HG02885 (cell line): ENCODE results near the gene NOTCH3.
A peak's percentile ranks its signal among the peaks of the same experiment; 100 is the strongest.

Experiments used
- ATAC-seq: cut with Tn5 transposase; IDR thresholded peaks from one replicate; pipeline ENCODE4 v1.9.1; 2021; ENCODE audit warnings: mild to moderate bottlenecking; ENCODE audit not compliant: unreplicated experiment, poor library complexity

Gene NOTCH3

GRCh38 chr19:15237759-15238638 lies 37.2 kb upstream of the NOTCH3 start:
- no peak for ATAC-seq

DNA sequence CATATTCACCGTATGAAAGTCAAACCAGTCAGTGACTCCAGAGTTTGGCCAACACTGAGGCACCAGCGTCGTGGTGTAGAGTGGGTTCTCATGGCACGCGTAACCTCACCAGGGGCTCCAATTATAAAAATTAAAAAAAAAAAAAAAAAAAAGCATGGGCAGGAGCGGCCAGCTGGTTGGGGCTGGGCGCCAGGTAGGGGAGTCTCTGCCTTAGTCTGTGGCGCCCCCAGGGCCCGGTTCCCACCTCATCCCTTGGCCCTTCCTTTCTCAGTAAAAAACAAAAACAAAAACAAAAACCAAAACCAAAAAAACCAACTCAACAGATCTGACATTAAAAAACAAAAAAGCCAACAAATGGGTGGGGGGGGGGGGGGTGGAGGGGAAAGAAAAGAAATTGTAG lies 36.1 kb upstream of the NOTCH3 start:
- no peak for ATAC-seq

GRCh38 chr19:15235781-15236180 lies 35.0 kb upstream of the NOTCH3 start:
- no peak for ATAC-seq

DNA sequence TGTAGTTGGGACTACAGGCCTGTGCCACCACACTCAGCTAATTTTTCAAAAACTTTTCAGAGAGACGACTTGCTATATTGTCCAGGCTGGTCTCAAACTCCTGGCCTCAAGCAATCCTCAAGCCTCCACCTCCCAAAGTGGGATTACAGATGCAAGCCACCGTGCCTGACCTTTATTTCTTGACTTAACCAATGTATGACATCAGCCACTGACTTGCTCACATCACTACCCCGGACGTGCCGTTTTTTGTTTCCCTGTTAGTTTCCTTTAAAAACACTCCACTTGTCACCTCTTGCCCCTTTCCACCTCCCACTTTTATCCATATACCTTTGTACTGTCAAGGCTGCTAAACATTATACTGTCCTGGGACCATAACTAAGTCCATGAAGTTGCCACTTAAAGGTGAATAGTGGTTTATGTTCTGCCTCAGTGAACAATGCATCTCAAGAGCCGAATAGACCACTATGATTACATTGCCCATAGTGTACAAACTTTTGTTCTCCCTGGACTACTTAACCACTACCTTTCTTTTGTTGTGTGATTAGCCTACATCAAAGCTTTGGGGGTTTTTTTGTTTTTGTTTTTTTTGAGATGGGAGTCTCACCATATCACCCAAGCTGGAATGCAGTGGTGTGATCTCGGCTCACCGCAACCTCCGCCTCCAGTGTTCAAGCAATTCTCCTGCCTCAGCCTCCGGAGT lies 33.8 kb upstream of the NOTCH3 start:
- no peak for ATAC-seq

DNA sequence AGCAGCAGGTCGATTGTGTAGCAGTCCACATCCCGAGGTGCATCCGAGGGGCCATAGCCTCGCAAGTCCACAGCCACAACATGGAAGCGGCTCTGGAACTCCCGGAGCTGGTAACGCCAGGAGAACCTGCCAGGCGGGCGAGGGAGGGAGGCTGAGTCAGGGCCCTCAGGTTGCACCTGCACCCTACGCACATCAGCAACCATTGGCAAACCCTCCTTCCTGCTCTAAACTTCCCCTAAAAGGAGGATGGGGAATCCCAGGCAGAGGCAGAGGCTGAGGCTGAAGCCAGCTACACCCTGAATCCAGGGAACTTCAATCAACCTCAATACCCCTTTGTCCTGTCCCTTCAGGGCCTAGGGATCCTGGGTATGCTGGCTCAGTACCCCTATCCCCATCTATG lies 30.5 kb upstream of the NOTCH3 start:
- no peak for ATAC-seq

DNA sequence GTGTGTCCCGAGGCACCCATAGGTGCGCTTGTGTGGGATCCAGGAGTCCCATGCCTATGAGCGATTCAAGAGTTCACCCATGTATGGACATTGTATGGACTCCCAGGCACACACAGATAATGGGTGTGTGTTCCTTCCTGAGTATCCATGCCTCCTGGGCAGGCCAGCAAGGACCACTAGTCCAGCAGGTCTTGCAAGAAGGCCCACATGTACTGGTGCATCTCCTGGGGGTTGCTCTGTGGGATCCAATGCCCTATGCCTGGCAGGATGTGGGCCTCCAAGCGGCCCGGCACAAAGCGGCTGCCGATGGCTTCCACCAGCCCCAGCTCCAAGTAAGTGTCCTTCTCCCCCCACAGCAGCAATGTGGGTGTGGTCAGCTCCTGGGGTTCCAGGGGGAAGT lies 26.5 kb upstream of the NOTCH3 start:
- no peak for ATAC-seq

- ATAC-seq, result no peak
Observed at GRCh38 chr19:15225760-15226159, 25.0 kb upstream of the NOTCH3 start.

GRCh38 chr19:15223649-15224361 lies 23.0 kb upstream of the NOTCH3 start:
- ATAC-seq, result no peak

DNA sequence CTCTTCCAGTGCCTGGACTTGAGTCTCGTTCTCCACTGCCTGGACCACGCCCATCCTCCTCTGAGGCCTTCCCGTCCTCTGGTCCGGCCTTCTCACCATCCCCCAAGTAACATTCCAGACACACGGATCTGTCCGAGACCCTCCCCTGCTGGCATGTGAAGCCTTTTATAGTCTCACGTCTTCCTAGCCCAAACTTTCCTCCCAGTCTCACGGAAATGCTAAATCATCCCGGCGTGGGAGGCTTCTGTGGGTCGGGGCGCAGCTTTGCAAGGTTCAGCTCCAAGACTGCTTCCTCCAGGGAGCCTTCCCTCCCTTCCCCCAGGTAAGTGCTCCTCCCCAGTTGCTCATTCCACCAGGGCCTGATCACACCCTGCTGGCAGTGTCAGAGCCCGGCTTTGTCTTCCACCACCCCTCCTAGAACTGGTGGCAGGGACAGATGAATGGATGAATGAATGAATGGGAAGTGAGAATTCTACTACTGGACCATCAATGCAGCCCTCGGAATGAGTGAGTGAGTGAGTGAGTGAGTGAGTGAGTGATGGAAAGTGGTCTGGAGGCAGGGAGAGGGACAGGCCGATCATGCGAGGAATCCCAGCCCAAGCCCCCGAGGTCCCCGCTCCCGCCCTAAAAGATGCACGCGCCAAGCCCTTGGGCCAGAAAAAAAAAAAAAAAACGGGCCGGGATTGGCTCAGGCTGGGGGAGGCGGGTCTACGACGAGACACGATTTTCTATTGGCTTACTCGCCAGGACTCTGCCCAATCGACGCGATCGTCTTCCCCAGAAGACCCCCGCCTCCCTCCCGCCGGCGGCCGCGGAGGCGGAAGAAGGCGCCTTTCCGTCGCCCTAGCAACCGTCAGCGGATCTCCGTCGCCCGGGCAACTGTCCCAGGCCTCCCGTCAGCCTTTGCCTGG lies 22.2 kb upstream of the NOTCH3 start:
- peak; percentile 73 for ATAC-seq

DNA sequence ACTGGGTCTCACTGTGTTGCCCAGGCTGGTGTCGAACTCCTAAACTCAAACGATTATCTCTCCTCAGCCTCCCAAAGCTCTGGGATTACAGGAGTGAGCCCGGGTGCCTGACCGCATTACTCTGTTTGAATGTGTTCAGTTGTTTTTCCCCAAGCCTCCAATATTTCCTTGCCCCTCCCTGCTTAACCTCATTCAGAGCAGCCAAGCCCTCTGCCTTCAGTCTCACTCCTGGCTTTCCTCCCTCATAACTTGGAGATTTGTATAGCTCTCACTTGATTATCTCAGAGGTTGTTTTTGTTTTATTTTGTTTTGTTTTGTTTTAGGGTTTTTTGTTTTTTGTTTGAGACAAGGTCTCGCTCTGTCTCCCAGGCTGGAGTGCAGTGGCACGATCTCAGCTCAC lies 20.0 kb upstream of the NOTCH3 start:
- ATAC-seq, result no peak

DNA sequence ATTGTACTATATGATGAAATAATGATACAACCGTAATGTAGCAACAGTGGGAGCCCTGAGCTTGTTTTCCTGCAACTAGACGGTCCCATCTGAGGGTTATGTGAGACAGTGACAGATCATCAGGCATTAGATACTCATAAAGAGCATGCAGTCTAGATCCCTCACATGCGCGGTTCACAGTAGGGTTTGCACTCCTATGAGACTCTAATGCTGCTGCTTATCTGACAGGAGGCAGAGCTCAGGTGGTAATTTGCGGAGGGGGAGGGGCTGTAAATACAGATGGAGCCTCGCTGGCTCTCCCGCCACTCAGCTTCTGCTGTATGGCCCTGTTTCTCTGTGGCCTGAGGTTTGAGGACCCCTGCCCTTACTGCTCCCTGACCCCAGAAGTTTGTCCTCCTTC lies 17.7 kb upstream of the NOTCH3 start:
- ATAC-seq, result no peak

DNA sequence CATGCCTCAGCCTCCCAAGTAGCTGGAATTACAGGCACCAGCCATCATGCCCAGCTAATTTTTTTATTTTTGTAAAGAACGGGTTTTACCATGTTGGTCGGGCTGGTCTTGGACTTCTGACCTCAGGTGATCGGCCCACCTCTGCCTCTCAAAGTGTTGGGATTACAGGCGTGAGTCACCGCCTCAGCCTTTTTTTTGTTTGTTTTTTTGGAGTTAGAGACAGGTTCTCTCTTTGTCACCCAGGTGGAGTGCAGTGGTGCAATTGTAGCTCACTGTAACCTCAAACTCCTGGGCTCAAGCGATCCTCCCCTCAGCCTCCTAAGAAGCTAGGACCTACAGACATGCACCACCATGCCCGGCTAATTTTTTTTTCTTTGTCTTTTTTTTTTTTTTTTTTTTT lies 15.6 kb upstream of the NOTCH3 start:
- ATAC-seq, result no peak

GRCh38 chr19:15213715-15214381 lies 13.1 kb upstream of the NOTCH3 start:
- ATAC-seq, result no peak

DNA sequence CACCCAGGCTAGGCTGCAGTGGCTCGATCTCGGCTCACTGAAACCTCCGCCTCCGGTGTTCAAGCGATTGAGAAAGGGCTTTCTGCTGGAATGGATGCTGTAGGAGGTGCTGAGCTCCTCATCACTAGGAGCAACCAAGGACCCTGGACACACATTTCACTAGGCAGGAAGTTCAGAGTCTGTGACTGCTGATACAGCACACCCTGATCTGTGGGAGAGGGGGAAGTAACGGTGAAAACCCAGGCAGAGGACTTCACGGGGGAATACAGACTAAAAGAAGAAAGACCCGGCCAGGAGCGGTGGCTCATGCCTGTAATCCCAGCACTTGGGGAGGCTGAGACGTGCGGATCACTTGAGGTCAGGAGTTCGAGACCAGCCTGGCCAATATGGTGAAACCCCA lies 11.9 kb upstream of the NOTCH3 start:
- ATAC-seq, result no peak

DNA sequence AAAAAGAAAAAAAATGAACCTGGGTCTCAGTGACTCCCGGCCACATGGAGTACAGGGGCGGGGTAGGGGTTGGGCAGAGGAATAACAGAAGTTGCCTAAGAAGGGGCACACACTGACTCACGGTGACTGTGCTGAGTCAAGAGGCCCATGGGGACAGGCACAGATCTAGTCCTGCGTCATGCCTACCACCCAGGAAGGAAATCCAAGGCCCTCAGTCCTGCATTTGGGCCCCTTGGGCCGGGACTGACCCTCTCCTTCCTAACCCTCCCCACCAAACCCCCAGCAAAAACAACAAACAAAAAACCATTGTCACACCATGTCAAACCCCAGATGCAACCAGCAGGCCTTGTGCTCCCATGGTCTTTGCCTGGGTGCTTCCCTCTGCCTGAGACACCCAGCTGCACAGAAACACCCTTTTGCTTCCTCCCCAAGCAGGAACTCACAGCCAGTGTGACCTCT lies 9.6 kb upstream of the NOTCH3 start:
- no peak for ATAC-seq

GRCh38 chr19:15201374-15202023 lies 704 bp upstream of the NOTCH3 start:
- ATAC-seq, result no peak

- no peak for ATAC-seq
Observed at GRCh38 chr19:15199661-15200552, 888 bp downstream of the NOTCH3 start.
